AG09319 (cell line): ENCODE results near the gene HIGD2A.

Source experiments
- DNase-seq: peaks from one replicate; pipeline ENCODE4 v3.0.0-alpha.2; 2010; ENCODE audit warnings: low read depth; ENCODE audit errors: extremely low read depth
- CTCF ChIP-seq: IDR thresholded peaks from 2 replicates; pipeline ENCODE4 v1.5.1; 2011; ENCODE audit warnings: low read depth, mild to moderate bottlenecking, inconsistent platforms, low read length, moderate library complexity

Gene HIGD2A

GRCh38 chr5:176396330-176396729 is 7.8 kb downstream of the HIGD2A start:
- no peak for DNase-seq
- no peak for TF ChIP-seq CTCF

- DNase-seq, result no peak
- no peak for TF ChIP-seq CTCF
Measured at GRCh38 chr5:176397736-176398420, 9.3 kb downstream of the HIGD2A start.

GRCh38 chr5:176400382-176401156 is 12.0 kb downstream of the HIGD2A start:
- TF ChIP-seq CTCF, result no peak

GRCh38 chr5:176401281-176402205 is 13.0 kb downstream of the HIGD2A start:
- TF ChIP-seq CTCF, result no peak
- DNase-seq, result no peak

More at GRCh38 chr5:176400382-176401156, 12.0 kb downstream of the HIGD2A start:
- DNase-seq, result no peak

GRCh38 chr5:176405656-176406435 is 17.3 kb downstream of the HIGD2A start:
- no peak for DNase-seq
- TF ChIP-seq CTCF, result no peak

GRCh38 chr5:176406436-176407052 is 18.0 kb downstream of the HIGD2A start:
- no peak for TF ChIP-seq CTCF
- DNase-seq, result no peak
